Ishikawa (cell line): ENCODE results near the gene BBC3.

ENCODE experiments used
- EGR1 ChIP-seq: IDR thresholded peaks from 2 replicates; pipeline ENCODE4 v1.6.1; 2012
- EP300 ChIP-seq: IDR thresholded peaks from 2 replicates; pipeline ENCODE4 v1.6.1; 2012; ENCODE audit warnings: borderline replicate concordance
- RAD21 ChIP-seq: IDR thresholded peaks from 2 replicates; pipeline ENCODE4 v1.6.1; 2012; ENCODE audit warnings: low read depth
- REST ChIP-seq: IDR thresholded peaks from 2 replicates; pipeline ENCODE4 v1.6.1; 2012; ENCODE audit warnings: low read depth, mild to moderate bottlenecking
- YY1 ChIP-seq: IDR thresholded peaks from 2 replicates; pipeline ENCODE4 v1.6.1; 2012; ENCODE audit warnings: low read depth

- no peak for TF ChIP-seq EGR1
- no peak for TF ChIP-seq EP300
- TF ChIP-seq REST: no peak
- TF ChIP-seq RAD21: no peak
- TF ChIP-seq YY1: no peak
Measured at GRCh38 chr19:47203254-47203653, 27.7 kb downstream of the BBC3 start.
